Measurements from ENCODE around the gene LLPH. TPM values are rescaled to one million over a fixed set of nuclear protein-coding genes. Genes with fewer than 3 reads are reported as not detected.

LLPH gene
- total RNA-seq, 4 donors from 2014 or later: 1.3 to 6.0 (median 4.6) TPM

- WGBS, 2 donors: 75 to 84% methylated on average over 1 of the region's 1 CpG
- DNase-seq (ENCODE audit: low spot score in 2 of 2): no peak
- TF ChIP-seq POLR2A (IDR thresholded peaks at IDR 0.05): no peak
- TF ChIP-seq CTCF (IDR thresholded peaks at IDR 0.05): no peak
- H3K4me3 ChIP-seq (ENCODE audit: low read depth, poor library complexity, severe bottlenecking): no peak overlapping the region
- intact Hi-C loops (cut with DNase I; ENCODE audit: low total_unique reads): no loop called here
Observed at GRCh38 chr12:66120477-66120876, 10.1 kb downstream of the LLPH start.

DNA sequence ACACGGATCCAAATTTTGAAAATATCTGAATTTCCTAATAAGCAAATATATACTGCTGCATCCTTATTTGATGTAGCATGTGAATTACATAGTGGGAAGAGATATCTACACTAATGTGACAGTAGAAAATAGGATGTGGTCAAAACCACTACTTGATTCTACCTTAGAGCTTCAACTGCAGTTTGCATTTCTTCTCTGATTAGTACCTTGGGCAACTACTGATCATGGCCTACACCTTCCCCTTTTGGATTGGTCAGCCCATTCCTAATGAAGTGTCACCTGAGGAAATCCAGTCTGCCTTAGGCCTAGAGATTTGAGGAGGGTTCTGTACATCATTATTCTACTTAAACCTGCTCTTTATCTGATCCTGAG lies 10.7 kb downstream of the LLPH start:
- TF ChIP-seq POLR2A (IDR thresholded peaks at IDR 0.05): no peak
- TF ChIP-seq CTCF (IDR thresholded peaks at IDR 0.05): no peak
- no peak overlapping the region for H3K4me3 ChIP-seq (ENCODE audit: low read depth, poor library complexity, severe bottlenecking)
- 87 to 93% methylated on average over 1 of the region's 1 CpG for WGBS, 2 donors
- intact Hi-C loops (cut with DNase I; ENCODE audit: low total_unique reads): no loop called here
- DNase-seq (ENCODE audit: low spot score in 2 of 2): no peak

GRCh38 chr12:66119229-66119869 lies 11.2 kb downstream of the LLPH start:
- H3K4me3 ChIP-seq (ENCODE audit: low read depth, poor library complexity, severe bottlenecking): no peak overlapping the region
- intact Hi-C loops (cut with DNase I; ENCODE audit: low total_unique reads): no loop called here
- TF ChIP-seq CTCF (IDR thresholded peaks at IDR 0.05) (no peak), POLR2A (IDR thresholded peaks at IDR 0.05) (no peak)
- 82 to 84% methylated on average over 2 of the region's 2 CpGs for WGBS, 2 donors
- no peak for DNase-seq (ENCODE audit: low spot score in 2 of 2)

DNA sequence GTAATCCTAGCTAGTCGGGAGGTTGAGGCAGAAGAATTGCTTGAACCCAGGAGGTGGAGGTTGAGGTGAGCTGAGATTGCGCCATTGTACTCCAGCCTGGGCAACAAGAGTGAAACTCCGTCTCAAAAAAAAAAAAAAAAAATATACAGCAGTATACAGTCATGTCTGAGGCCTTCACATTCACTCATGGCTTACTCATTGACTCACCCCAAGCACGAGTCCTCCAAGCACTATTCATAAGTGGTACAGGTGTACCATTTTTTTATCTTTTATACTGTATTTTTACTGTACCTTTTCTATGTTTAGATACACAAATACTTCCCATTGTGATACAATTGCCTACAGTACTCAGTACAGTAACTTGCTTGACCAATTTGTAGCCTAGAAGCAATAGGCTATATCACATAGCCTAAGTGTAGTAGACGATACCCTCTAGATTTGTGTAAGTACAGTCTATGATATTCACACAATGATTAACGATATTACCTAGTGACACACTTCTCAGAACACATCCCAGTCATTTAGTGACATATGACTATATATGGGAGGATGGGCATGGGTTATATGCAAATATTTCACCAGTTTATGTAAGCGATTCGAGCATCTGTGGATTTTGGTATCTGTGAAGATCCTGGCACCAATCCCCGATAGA lies 12.2 kb downstream of the LLPH start:
- TF ChIP-seq POLR2A (IDR thresholded peaks at IDR 0.05) (no peak), CTCF (IDR thresholded peaks at IDR 0.05) (no peak)
- no peak for DNase-seq (ENCODE audit: low spot score in 2 of 2)
- 94 to 98% methylated on average over 9 of the region's 9 CpGs for WGBS, 2 donors
- H3K4me3 ChIP-seq (ENCODE audit: low read depth, poor library complexity, severe bottlenecking): no peak overlapping the region
- intact Hi-C loops (cut with DNase I; ENCODE audit: low total_unique reads): no loop called here

DNA sequence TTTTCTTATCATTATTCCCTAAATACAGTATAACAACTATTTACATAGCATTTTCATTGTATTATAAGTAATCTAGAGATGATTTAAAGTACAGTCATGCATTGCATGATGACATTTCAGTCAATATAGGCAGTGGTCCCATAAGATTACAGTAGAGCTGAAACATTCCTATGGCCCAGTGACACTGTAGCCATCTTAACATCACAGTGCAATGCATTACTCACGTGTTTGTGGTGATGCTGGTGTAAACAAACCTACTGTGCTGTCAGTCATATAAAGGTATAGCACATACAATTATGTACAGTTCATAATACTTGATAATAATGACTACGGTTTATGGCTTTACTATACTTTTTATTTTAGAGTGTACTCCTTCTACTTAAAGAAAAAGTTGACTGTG lies 13.3 kb downstream of the LLPH start:
- WGBS, 2 donors: 93 to 95% methylated on average over 2 of the region's 2 CpGs
- no peak for DNase-seq (ENCODE audit: low spot score in 2 of 2)
- intact Hi-C loops (cut with DNase I; ENCODE audit: low total_unique reads): no loop called here
- no peak overlapping the region for H3K4me3 ChIP-seq (ENCODE audit: low read depth, poor library complexity, severe bottlenecking)
- no peak for TF ChIP-seq CTCF (IDR thresholded peaks at IDR 0.05)
- TF ChIP-seq POLR2A (IDR thresholded peaks at IDR 0.05): no peak
